GM18499 (cell line): ENCODE data around the gene BCAP31.
"Not testable (repeated sequence)": the region's sequence is repeated elsewhere in the genome, so short reads cannot be mapped to it uniquely, and the experiment has no call there.

Experiments
- ATAC-seq: cut with Tn5 transposase; IDR thresholded peaks from one replicate; pipeline ENCODE4 v1.9.1; 2021; ENCODE audit warnings: moderate number of reproducible peaks; ENCODE audit not compliant: insufficient read depth, unreplicated experiment

Gene BCAP31

GRCh38 chrX:153719238-153719637 is 4.9 kb downstream of the BCAP31 start:
- no peak for ATAC-seq

- ATAC-seq: no peak
These were observed 6.7 kb downstream of the BCAP31 start for GRCh38 chrX:153717445-153717844.

GRCh38 chrX:153714256-153714655 is 9.9 kb downstream of the BCAP31 start:
- no peak for ATAC-seq

GRCh38 chrX:153709726-153710674 is 14.2 kb downstream of the BCAP31 start:
- no peak for ATAC-seq

GRCh38 chrX:153708415-153708814 is 15.8 kb downstream of the BCAP31 start:
- no peak for ATAC-seq

- ATAC-seq: no peak
These were observed 16.8 kb downstream of the BCAP31 start for GRCh38 chrX:153707406-153707805.

- ATAC-seq: no peak
These were observed 17.4 kb downstream of the BCAP31 start for GRCh38 chrX:153706799-153707198.

- not testable (repeated sequence) for ATAC-seq
These were observed 18.7 kb downstream of the BCAP31 start for GRCh38 chrX:153705403-153706060.

- not testable (repeated sequence) for ATAC-seq
These were observed 19.4 kb downstream of the BCAP31 start for GRCh38 chrX:153704631-153705402.

GRCh38 chrX:153704021-153704526 is 20.1 kb downstream of the BCAP31 start:
- ATAC-seq: no peak

- ATAC-seq: no peak
These were observed 21.2 kb downstream of the BCAP31 start for GRCh38 chrX:153703036-153703370.

- ATAC-seq: no peak
These were observed 21.7 kb downstream of the BCAP31 start for GRCh38 chrX:153702336-153703035.

GRCh38 chrX:153701706-153702105 is 22.5 kb downstream of the BCAP31 start:
- ATAC-seq: no peak

GRCh38 chrX:153700967-153701366 is 23.2 kb downstream of the BCAP31 start:
- no peak for ATAC-seq

- no peak for ATAC-seq
These were observed 23.7 kb downstream of the BCAP31 start for GRCh38 chrX:153700376-153700945.

- ATAC-seq: not testable (repeated sequence)
These were observed 24.3 kb downstream of the BCAP31 start for GRCh38 chrX:153699784-153700371.

GRCh38 chrX:153699210-153699783 is 24.9 kb downstream of the BCAP31 start:
- not testable (repeated sequence) for ATAC-seq

- ATAC-seq: no peak
These were observed 26.0 kb downstream of the BCAP31 start for GRCh38 chrX:153697924-153698865.
